GM19099 (cell line): ENCODE data around the gene WIPF2.

Experiments used
- POLR2A ChIP-seq: IDR thresholded peaks from 3 replicates; pipeline ENCODE4 v1.6.1; 2011; ENCODE audit warnings: low read depth; ENCODE audit not compliant: insufficient read length; ENCODE audit errors: extremely low read depth

Gene WIPF2

GRCh38 chr17:40241252-40241834 lies 22.2 kb downstream of the WIPF2 start:
- no peak for TF ChIP-seq POLR2A

GRCh38 chr17:40242774-40243173 lies 23.7 kb downstream of the WIPF2 start:
- no peak for TF ChIP-seq POLR2A

DNA sequence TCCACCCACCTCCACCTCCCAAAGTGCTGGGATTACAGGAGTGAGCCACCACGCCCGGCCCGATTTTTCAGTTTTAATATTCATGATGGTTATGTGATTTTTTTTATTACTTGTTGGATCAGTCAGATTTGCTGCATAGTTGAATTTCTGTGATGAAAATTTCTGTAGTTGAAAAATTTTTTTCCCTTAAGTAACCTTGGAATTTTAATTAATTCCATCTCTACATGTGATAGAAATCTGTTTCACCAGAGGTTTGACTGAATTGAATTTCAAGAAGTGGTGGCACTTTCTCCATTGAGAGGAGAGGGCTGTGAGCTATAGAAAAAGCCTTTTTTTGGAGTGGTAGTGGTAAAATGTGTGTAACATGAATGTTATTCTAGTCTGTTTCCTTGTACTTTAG lies 24.7 kb downstream of the WIPF2 start:
- TF ChIP-seq POLR2A = no peak

GRCh38 chr17:40244255-40244654 lies 25.2 kb downstream of the WIPF2 start:
- TF ChIP-seq POLR2A = no peak

DNA sequence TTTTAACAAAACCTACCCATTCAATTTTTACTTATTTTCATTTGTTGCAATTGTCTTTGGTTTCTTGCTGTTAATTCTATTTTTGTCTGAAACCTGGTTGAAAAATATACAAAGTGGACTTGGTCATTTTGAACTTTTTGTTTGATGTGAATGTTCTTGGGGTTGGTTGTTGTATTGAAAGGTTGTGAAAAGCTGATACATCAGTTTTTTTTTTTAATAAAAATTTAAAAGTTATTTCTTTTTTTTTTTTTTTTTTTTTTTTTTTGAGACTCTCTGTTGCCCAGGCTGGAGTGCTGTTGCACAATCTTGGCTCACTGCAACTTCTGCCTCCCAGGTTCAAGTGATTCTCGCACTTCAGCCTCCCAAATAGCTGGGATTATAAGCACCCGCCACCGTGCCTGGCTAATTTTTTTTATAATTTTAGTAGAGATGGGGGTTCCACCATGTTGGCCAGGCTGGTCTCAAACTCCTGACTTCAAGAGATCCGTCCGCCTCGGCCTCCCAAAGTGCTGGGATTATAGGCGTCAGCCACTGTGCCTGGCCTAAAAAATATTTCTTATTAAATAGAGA lies 28.9 kb downstream of the WIPF2 start:
- no peak for TF ChIP-seq POLR2A

DNA sequence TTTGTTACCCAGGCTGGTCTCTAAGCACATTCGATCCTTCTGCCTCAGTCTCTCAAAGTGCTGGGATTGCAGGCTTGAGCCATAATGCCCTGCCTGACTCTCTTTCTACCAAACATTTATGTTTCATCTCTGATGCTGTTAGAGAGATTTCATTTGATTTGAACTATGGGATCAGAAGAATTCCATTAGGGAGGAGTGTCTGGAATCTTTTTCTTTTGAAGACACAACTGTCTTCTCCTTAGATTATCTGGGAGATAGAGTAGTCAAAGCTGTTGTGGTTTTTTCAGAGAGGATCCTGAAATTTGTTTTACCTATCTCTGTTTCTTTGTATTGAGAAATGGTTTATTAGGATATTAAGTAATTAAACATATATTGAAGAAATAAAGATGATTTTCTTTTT lies 29.4 kb downstream of the WIPF2 start:
- TF ChIP-seq POLR2A = no peak

- no peak for TF ChIP-seq POLR2A
These were observed 32.5 kb downstream of the WIPF2 start for GRCh38 chr17:40251576-40251975.

- no peak for TF ChIP-seq POLR2A
These were observed 34.5 kb downstream of the WIPF2 start for GRCh38 chr17:40253565-40253964.

DNA sequence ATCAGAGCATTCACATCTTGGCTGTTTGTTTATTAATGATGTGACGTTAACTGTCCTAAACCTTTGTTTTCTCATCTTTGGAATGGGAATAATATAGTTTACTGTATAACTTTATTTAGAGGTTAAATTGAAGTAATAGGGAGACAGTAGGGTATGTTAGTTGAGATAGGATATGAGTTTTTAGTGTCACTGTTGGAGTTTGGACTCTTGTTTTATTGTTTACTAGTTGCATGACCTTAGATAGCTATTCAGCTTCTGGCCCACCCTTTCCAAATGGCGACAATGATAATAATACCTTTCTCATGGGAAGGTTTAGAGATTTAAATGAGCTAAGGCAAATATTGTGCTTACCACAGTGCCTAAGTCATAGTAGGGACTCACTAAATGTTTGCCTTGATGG lies 40.4 kb downstream of the WIPF2 start:
- TF ChIP-seq POLR2A = no peak

- no peak for TF ChIP-seq POLR2A
These were observed 41.4 kb downstream of the WIPF2 start for GRCh38 chr17:40260528-40260927.

GRCh38 chr17:40264458-40265185 lies 45.5 kb downstream of the WIPF2 start:
- no peak for TF ChIP-seq POLR2A

DNA sequence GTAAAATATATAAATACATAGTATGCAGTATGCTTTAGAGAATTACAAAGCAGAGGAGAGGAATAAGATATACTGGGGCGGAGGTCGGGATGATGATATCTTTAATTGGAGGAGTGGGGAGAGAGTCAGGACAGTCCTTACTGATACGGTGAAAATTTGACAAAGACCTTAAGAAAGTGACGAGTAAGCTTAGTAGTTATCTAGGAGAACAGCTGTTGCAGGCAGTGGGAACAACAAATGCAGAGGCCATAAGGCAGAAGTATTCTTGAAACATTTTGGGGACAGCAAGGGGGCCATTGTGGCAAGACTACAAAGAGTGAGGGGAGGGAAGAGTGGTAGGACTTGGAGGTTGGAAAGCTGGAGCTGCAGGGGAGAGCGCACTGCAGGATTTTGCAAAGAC lies 46.2 kb downstream of the WIPF2 start:
- no peak for TF ChIP-seq POLR2A

DNA sequence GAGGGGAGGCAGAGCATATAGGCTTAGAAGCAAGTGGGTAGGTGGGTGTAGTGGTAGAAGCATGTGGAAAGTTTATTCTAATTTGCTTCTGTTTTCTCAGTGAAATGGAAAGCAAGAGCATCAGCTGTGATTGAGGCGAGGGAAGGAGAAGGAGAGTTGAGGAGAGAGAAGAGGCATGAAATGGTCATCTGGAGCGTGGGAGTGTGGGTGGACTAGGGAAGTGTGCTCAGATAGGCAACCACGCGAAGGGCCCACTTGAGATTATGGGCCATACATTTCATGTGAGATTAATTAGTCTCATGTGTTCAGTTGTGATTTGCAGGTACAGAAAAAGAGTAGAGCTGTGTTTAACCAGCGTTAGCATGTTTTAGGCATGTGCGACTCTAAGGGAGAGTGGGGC lies 47.8 kb downstream of the WIPF2 start:
- TF ChIP-seq POLR2A = no peak

- TF ChIP-seq POLR2A = no peak
These were observed 49.1 kb downstream of the WIPF2 start for GRCh38 chr17:40268141-40268712.

- no peak for TF ChIP-seq POLR2A
These were observed 59.3 kb downstream of the WIPF2 start for GRCh38 chr17:40278414-40278813.

DNA sequence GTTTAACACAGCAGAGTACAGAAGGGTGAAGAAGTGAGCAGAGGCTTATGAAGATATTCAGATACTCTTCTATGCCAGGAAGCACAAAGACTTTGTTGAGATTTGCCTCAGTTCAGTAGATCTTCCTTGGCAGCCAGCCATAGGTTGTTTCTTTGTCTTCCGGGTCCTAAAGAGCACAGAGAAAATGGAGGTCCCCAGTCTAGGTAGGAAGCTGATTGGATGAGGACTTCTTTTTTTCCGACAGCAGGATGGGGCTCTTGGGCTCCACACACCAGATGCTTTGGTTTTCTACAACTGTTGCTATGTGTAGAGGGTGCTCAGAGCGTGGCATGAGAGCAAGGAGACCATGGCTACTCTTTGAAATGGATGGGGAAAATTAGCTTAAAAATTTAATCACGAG lies 60.3 kb downstream of the WIPF2 start:
- TF ChIP-seq POLR2A = no peak
